GM13977 (cell line): ENCODE data around the gene GOLGA8B.

Experiments used
- DNase-seq: peaks from one replicate; pipeline ENCODE4 v3.0.0; 2012; ENCODE audit warnings: low spot score
- CTCF ChIP-seq: IDR thresholded peaks from 2 replicates; pipeline ENCODE4 v1.5.1; 2012; ENCODE audit warnings: mild to moderate bottlenecking, control low read depth; ENCODE audit not compliant: insufficient read depth; ENCODE audit errors: extremely low read depth, missing control alignments
- in situ Hi-C: fragments of 300-500 bp; cut with MboI; formaldehyde crosslinking; loops from one replicate; pipeline ENCODE4 v1.12.0; 2022; ENCODE audit warnings: low sequenced_read_pairs, low pct_unique_long_range_greater_than_20kb, mixed read lengths, inconsistent platforms; ENCODE audit not compliant: unreplicated experiment

Gene GOLGA8B

GRCh38 chr15:34610354-34610753 is 26.9 kb upstream of the GOLGA8B start:
- no peak for DNase-seq
- in situ Hi-C loops, result loop anchor here (25.0 kb wide), 1 partner anchor 302 kb away; no protein-coding TSS in a partner anchor
- TF ChIP-seq CTCF, result peak; percentile 27

GRCh38 chr15:34609102-34610057 is 25.9 kb upstream of the GOLGA8B start:
- no peak for TF ChIP-seq CTCF
- in situ Hi-C loops, result loop anchor here (25.0 kb wide), 1 partner anchor 303 kb away; no protein-coding TSS in a partner anchor
- DNase-seq, result no peak

- in situ Hi-C loops, result loop anchor here (25.0 kb wide), 1 partner anchor 304 kb away; no protein-coding TSS in a partner anchor
- DNase-seq, result no peak
- no peak for TF ChIP-seq CTCF
These were observed 25.1 kb upstream of the GOLGA8B start for GRCh38 chr15:34608517-34608916.

GRCh38 chr15:34607832-34608231 is 24.4 kb upstream of the GOLGA8B start:
- no peak for DNase-seq
- TF ChIP-seq CTCF, result no peak
- in situ Hi-C loops, result loop anchor here (25.0 kb wide), 1 partner anchor 304 kb away; no protein-coding TSS in a partner anchor

GRCh38 chr15:34606545-34606944 is 23.1 kb upstream of the GOLGA8B start:
- no peak for DNase-seq
- in situ Hi-C loops, result loop anchor here (25.0 kb wide), 1 partner anchor 306 kb away; no protein-coding TSS in a partner anchor
- no peak for TF ChIP-seq CTCF

- in situ Hi-C loops, result loop anchor here (25.0 kb wide), 1 partner anchor 306 kb away; no protein-coding TSS in a partner anchor
- DNase-seq, result no peak
- TF ChIP-seq CTCF, result no peak
These were observed 22.7 kb upstream of the GOLGA8B start for GRCh38 chr15:34606131-34606530.
